Heart left ventricle (tissue), 13 donors: ENCODE results near the gene PSD4.

Source experiments
- POLR2A ChIP-seq, 2 donors: fragments of 450-650 bp; IDR thresholded peaks; one replicate each; pipeline ENCODE4 v1.6.1; 2017; ENCODE audit warnings: antibody characterized with exemption in 2 of 2, mild to moderate bottlenecking in 2 of 2, moderate library complexity in 2 of 2
- TF ChIP-seq, protein P1 (sequence below), 12 donors: fragments of 200-600 bp; sonication (generic) in 4 of 12; IDR thresholded peaks; one replicate each; pipeline versions ENCODE4 v1.5.0 to v1.8.0; 2018 to 2022; ENCODE audit warnings: antibody characterized with exemption in 12 of 12, mild to moderate bottlenecking in 5 of 12
- donor health status: ischemic (EF 13 %, LVEDD 7.1; RV severe dilation, severe dysfunction).
- donor health status: DM: no; HTN: yes; CAD: no.
- donor health status: DM: no; HTN: no; CAD: no.
- donor health status: ischemic (EF 25% LVEDD 6.9; RV normal size, moderate dysfunction).
- donor health status: ischemic (EF 25% LVEDD 5.7; RV mildly dilated, moderate dysfunction).
- donor health status: ischemic (EF 35%, LVEDD 5.7; RV mildly dilated, moderate dysfunction).
- donor health status: nonischemic (EF 11% LVEDD 7.7; RV severe dilation, severe dysfunction).
- donor health status: DM: yes; HTN: yes; CAD: no.
- donor health status: PGD.
- donor health status: ischemic (EF 29% LVEDD 5.4; RV normal size, mild dysfunction).
- donor health status: nonischemic (EF 23%, LVEDD 6.1; RV moderate dilation, normal function).

- TF ChIP-seq, protein P1, sequence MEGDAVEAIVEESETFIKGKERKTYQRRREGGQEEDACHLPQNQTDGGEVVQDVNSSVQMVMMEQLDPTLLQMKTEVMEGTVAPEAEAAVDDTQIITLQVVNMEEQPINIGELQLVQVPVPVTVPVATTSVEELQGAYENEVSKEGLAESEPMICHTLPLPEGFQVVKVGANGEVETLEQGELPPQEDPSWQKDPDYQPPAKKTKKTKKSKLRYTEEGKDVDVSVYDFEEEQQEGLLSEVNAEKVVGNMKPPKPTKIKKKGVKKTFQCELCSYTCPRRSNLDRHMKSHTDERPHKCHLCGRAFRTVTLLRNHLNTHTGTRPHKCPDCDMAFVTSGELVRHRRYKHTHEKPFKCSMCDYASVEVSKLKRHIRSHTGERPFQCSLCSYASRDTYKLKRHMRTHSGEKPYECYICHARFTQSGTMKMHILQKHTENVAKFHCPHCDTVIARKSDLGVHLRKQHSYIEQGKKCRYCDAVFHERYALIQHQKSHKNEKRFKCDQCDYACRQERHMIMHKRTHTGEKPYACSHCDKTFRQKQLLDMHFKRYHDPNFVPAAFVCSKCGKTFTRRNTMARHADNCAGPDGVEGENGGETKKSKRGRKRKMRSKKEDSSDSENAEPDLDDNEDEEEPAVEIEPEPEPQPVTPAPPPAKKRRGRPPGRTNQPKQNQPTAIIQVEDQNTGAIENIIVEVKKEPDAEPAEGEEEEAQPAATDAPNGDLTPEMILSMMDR (IDR thresholded peaks at IDR 0.05): no peak
- TF ChIP-seq POLR2A (IDR thresholded peaks at IDR 0.05): no peak
Observed at GRCh38 chr2:113160248-113160647, 13.5 kb upstream of the PSD4 start.
